Esophagus squamous epithelium (tissue), 5 donors: Measurements from ENCODE around the gene UVRAG. TPM values are rescaled to one million over a fixed set of nuclear protein-coding genes. Genes with fewer than 3 reads are reported as not detected.

ENCODE experiments used
- DNase-seq: peaks from one replicate; lab custom pipeline; 2025; lab: John Stamatoyannopoulos, UW
- H3K27ac ChIP-seq, 4 donors: fragments of 200-600 bp; sonication (generic); one replicate each; pipeline ENCODE4 v1.5.1; 2016 to 2019; ENCODE audit warnings: mild to moderate bottlenecking in 1 of 4
- H3K27me3 ChIP-seq, 4 donors: fragments of 200-600 bp; sonication (generic); 1 replicate in 3 of 4; 2 replicates in 1 of 4; pipeline versions ENCODE4 v1.5.1 to v1.6.0; 2017 to 2021; ENCODE audit warnings: antibody characterized with exemption in 1 of 4
- H3K36me3 ChIP-seq, 3 donors: fragments of 200-600 bp; sonication (generic); one replicate each; pipeline ENCODE4 v1.5.1; 2016 to 2019
- H3K4me1 ChIP-seq, 3 donors: fragments of 200-600 bp; sonication (generic); one replicate each; pipeline ENCODE4 v1.5.1; 2017 to 2019
- H3K4me3 ChIP-seq, 4 donors: fragments of 200-600 bp; sonication (generic); 1 replicate in 3 of 4; 2 replicates in 1 of 4; pipeline ENCODE4 v1.5.1; 2016 to 2019; ENCODE audit warnings: mild to moderate bottlenecking in 2 of 4, moderate library complexity in 1 of 4
- H3K9me3 ChIP-seq, 3 donors: fragments of 200-600 bp; sonication (generic); one replicate each; pipeline ENCODE4 v1.5.1; 2016 to 2019
- CTCF ChIP-seq, 6 experiments: fragments of 450-650 bp in 4 of 6; fragments of 200-600 bp in 2 of 6; sonication (generic) in 2 of 6; IDR thresholded peaks; one replicate each; pipeline ENCODE4 v1.5.1; 2016 to 2019; ENCODE audit warnings: antibody characterized with exemption in 6 of 6, mild to moderate bottlenecking in 4 of 6, moderate library complexity in 4 of 6
- POLR2A ChIP-seq, 4 donors: fragments of 450-650 bp; IDR thresholded peaks; one replicate each; pipeline ENCODE4 v1.6.1; 2017; ENCODE audit warnings: antibody characterized with exemption in 4 of 4, mild to moderate bottlenecking in 4 of 4, moderate library complexity in 3 of 4
- WGBS, 2 donors: methylation state at CpG; one replicate each; pipeline ENCODE4 v1.1.5; 2018; 5-methylcytosine and 5-hydroxymethylcytosine counted together
- intact Hi-C: fragments of 100-400 bp; cut with DNase I; formaldehyde crosslinking; loops from one replicate; pipeline ENCODE4 v1.15.0; 2022
- total RNA-seq, 4 donors: library from RNA; depleted of rRNA; stranded (reverse); fragments of >200 nt; gene quantifications; one replicate each; pipeline ENCODE4 v1.1.0, GENCODE V29; 2016
- donor health status: DM: yes; HTN: yes; CAD: no.

The UVRAG gene
- total RNA-seq, 4 donors from 2014 or later, result 3.5 to 15.4 (median 8.5) TPM

- Histone ChIP-seq H3K27ac (no peak overlapping the region), H3K4me3 (no peak overlapping the region), H3K9me3 (no peaks in the 10 kb centered on the region), H3K36me3 (no peaks in the 10 kb centered on the region), H3K27me3 (no peaks in the 10 kb centered on the region), H3K4me1 (peaks cover 5 to 16% (median 5%) of the 10 kb centered on the region in 3 donors)
- TF ChIP-seq POLR2A (IDR thresholded peaks at IDR 0.05), result no peak
- no peak for TF ChIP-seq CTCF (IDR thresholded peaks at IDR 0.05)
- 40 to 61% methylated on average over 5 to 6 of the region's 6 CpGs for WGBS, 2 donors
- intact Hi-C loops, result loop anchor here (5.0 kb wide), 1 partner anchor 66 kb away; no protein-coding TSS in a partner anchor
- DNase-seq, result no peak
Measured at GRCh38 chr11:75800728-75801361, 14.2 kb upstream of the UVRAG start.

GRCh38 chr11:75801362-75802020 lies 13.5 kb upstream of the UVRAG start:
- intact Hi-C loops, result loop anchor here (5.0 kb wide), 1 partner anchor 66 kb away; no protein-coding TSS in a partner anchor

GRCh38 chr11:75802021-75802912 lies 12.7 kb upstream of the UVRAG start:
- no peak for TF ChIP-seq CTCF (IDR thresholded peaks at IDR 0.05)
- no peak for TF ChIP-seq POLR2A (IDR thresholded peaks at IDR 0.05)
- intact Hi-C loops, result loop anchor here (5.0 kb wide), 1 partner anchor 65 kb away; no protein-coding TSS in a partner anchor

More at GRCh38 chr11:75801362-75802020, 13.5 kb upstream of the UVRAG start:
- Histone ChIP-seq H3K27ac (peak overlapping the region in 1 of 4 donors; percentile 14), H3K9me3 (no peaks in the 10 kb centered on the region), H3K4me3 (no peak overlapping the region), H3K36me3 (no peaks in the 10 kb centered on the region), H3K4me1 (peaks cover 5 to 16% (median 5%) of the 10 kb centered on the region in 3 donors), H3K27me3 (no peaks in the 10 kb centered on the region)
- 69 to 91% methylated on average over 7 to 8 of the region's 9 CpGs for WGBS, 2 donors
- DNase-seq, result no peak
- TF ChIP-seq POLR2A (IDR thresholded peaks at IDR 0.05), result no peak
- no peak for TF ChIP-seq CTCF (IDR thresholded peaks at IDR 0.05)

GRCh38 chr11:75802913-75803820 lies 11.8 kb upstream of the UVRAG start:
- Histone ChIP-seq H3K36me3 (no peaks in the 10 kb centered on the region), H3K4me3 (no peak overlapping the region), H3K9me3 (no peaks in the 10 kb centered on the region), H3K27ac (no peak overlapping the region), H3K27me3 (no peaks in the 10 kb centered on the region), H3K4me1 (peaks cover 5 to 16% (median 5%) of the 10 kb centered on the region in 3 donors)
- DNase-seq, result no peak
- 38 to 39% methylated on average over 8 to 9 of the region's 10 CpGs for WGBS, 2 donors
- intact Hi-C loops, result loop anchor here (5.0 kb wide), 1 partner anchor 64 kb away; no protein-coding TSS in a partner anchor
- TF ChIP-seq CTCF (IDR thresholded peaks at IDR 0.05), result peak; percentile 80 to 94 (median 88)
- TF ChIP-seq POLR2A (IDR thresholded peaks at IDR 0.05), result no peak

More at GRCh38 chr11:75802021-75802912, 12.7 kb upstream of the UVRAG start:
- H3K9me3 ChIP-seq, result no peaks in the 10 kb centered on the region
- peak overlapping the region in 1 of 4 donors; percentile 14 for H3K27ac ChIP-seq
- H3K27me3 ChIP-seq, result no peaks in the 10 kb centered on the region
- H3K4me1 ChIP-seq, result peaks cover 5 to 16% (median 5%) of the 10 kb centered on the region in 3 donors
- no peak overlapping the region for H3K4me3 ChIP-seq
- no peak for DNase-seq
- no peaks in the 10 kb centered on the region for H3K36me3 ChIP-seq
- WGBS, 2 donors, result 78 to 90% methylated on average over 6 to 11 of the region's 12 CpGs
